Measurements from ENCODE around the gene LGALS3BP. TPM values are rescaled to one million over a fixed set of nuclear protein-coding genes. Genes with fewer than 3 reads are reported as not detected.

LGALS3BP gene
- total RNA-seq, 1 donor = 457 TPM

GRCh38 chr17:78952706-78953105 lies 27.0 kb downstream of the LGALS3BP start:
- no peak overlapping the region for H3K4me2 ChIP-seq (ENCODE audit: insufficient read depth, low read length)
- H3K4me3 ChIP-seq (ENCODE audit: insufficient read depth, low read length) = no peak overlapping the region
- H2AFZ ChIP-seq (ENCODE audit: low read length) = no peak overlapping the region
- H3K79me2 ChIP-seq (ENCODE audit: insufficient read depth, low read length) = no peaks in the 10 kb centered on the region
- no peak for DNase-seq (ENCODE audit: insufficient read length, low spot score, missing footprints)
- no peaks in the 10 kb centered on the region for H3K27me3 ChIP-seq (ENCODE audit: insufficient read depth, low read length)
- no peak overlapping the region for H3K27ac ChIP-seq (ENCODE audit: low read depth, low read length)
- H3K9me3 ChIP-seq (ENCODE audit: low read depth, low read length) = peaks cover 10% of the 10 kb centered on the region
- no peaks in the 10 kb centered on the region for H3K36me3 ChIP-seq (ENCODE audit: insufficient read depth, low read length)
- no peak for TF ChIP-seq CTCF (IDR thresholded peaks at IDR 0.05; ENCODE audit: extremely low read depth, low read depth, low read length)
- peaks cover 14% of the 10 kb centered on the region for H3K4me1 ChIP-seq (ENCODE audit: insufficient read depth, low read length)
- H4K20me1 ChIP-seq (ENCODE audit: insufficient read depth, low read length) = no peaks in the 10 kb centered on the region

- H4K20me1 ChIP-seq (ENCODE audit: insufficient read depth, low read length) = no peaks in the 10 kb centered on the region
- H3K27ac ChIP-seq (ENCODE audit: low read depth, low read length) = no peak overlapping the region
- peaks cover 12% of the 10 kb centered on the region for H3K4me1 ChIP-seq (ENCODE audit: insufficient read depth, low read length)
- H3K9me3 ChIP-seq (ENCODE audit: low read depth, low read length) = peaks cover 10% of the 10 kb centered on the region
- peak overlapping the region; percentile 74 for H2AFZ ChIP-seq (ENCODE audit: low read length)
- H3K4me3 ChIP-seq (ENCODE audit: insufficient read depth, low read length) = no peak overlapping the region
- H3K4me2 ChIP-seq (ENCODE audit: insufficient read depth, low read length) = no peak overlapping the region
- no peak for TF ChIP-seq CTCF (IDR thresholded peaks at IDR 0.05; ENCODE audit: extremely low read depth, low read depth, low read length)
- H3K79me2 ChIP-seq (ENCODE audit: insufficient read depth, low read length) = no peaks in the 10 kb centered on the region
- no peaks in the 10 kb centered on the region for H3K36me3 ChIP-seq (ENCODE audit: insufficient read depth, low read length)
- DNase-seq (ENCODE audit: insufficient read length, low spot score, missing footprints) = peak; percentile 74
- H3K27me3 ChIP-seq (ENCODE audit: insufficient read depth, low read length) = no peaks in the 10 kb centered on the region
Observed at GRCh38 chr17:78951967-78952551, 27.7 kb downstream of the LGALS3BP start.

GRCh38 chr17:78950870-78951269 lies 28.9 kb downstream of the LGALS3BP start:
- Histone ChIP-seq H3K36me3 (ENCODE audit: insufficient read depth, low read length) (no peaks in the 10 kb centered on the region), H3K27me3 (ENCODE audit: insufficient read depth, low read length) (no peaks in the 10 kb centered on the region), H3K4me3 (ENCODE audit: insufficient read depth, low read length) (no peak overlapping the region), H3K4me2 (ENCODE audit: insufficient read depth, low read length) (no peak overlapping the region), H3K27ac (ENCODE audit: low read depth, low read length) (no peak overlapping the region), H3K79me2 (ENCODE audit: insufficient read depth, low read length) (no peaks in the 10 kb centered on the region), H4K20me1 (ENCODE audit: insufficient read depth, low read length) (no peaks in the 10 kb centered on the region), H3K9me3 (ENCODE audit: low read depth, low read length) (peaks cover 10% of the 10 kb centered on the region), H3K4me1 (ENCODE audit: insufficient read depth, low read length) (peaks cover 5% of the 10 kb centered on the region), H2AFZ (ENCODE audit: low read length) (no peak overlapping the region)
- no peak for TF ChIP-seq CTCF (IDR thresholded peaks at IDR 0.05; ENCODE audit: extremely low read depth, low read depth, low read length)
- DNase-seq (ENCODE audit: insufficient read length, low spot score, missing footprints) = peak; percentile 18

- Histone ChIP-seq H3K27me3 (ENCODE audit: insufficient read depth, low read length) (no peaks in the 10 kb centered on the region), H3K4me1 (ENCODE audit: insufficient read depth, low read length) (peaks cover 4% of the 10 kb centered on the region), H4K20me1 (ENCODE audit: insufficient read depth, low read length) (no peaks in the 10 kb centered on the region), H2AFZ (ENCODE audit: low read length) (no peak overlapping the region), H3K79me2 (ENCODE audit: insufficient read depth, low read length) (no peaks in the 10 kb centered on the region), H3K27ac (ENCODE audit: low read depth, low read length) (no peak overlapping the region), H3K4me3 (ENCODE audit: insufficient read depth, low read length) (no peak overlapping the region), H3K4me2 (ENCODE audit: insufficient read depth, low read length) (no peak overlapping the region), H3K9me3 (ENCODE audit: low read depth, low read length) (peaks cover 10% of the 10 kb centered on the region), H3K36me3 (ENCODE audit: insufficient read depth, low read length) (no peaks in the 10 kb centered on the region)
- DNase-seq (ENCODE audit: insufficient read length, low spot score, missing footprints) = peak; percentile 55
- no peak for TF ChIP-seq CTCF (IDR thresholded peaks at IDR 0.05; ENCODE audit: extremely low read depth, low read depth, low read length)
Observed at GRCh38 chr17:78947235-78948149, 32.2 kb downstream of the LGALS3BP start.
